ENCODE measurements around the gene AMMECR1L. TPM values are rescaled to one million over a fixed set of nuclear protein-coding genes. Genes with fewer than 3 reads are reported as not detected.
A peak's percentile ranks its signal among the peaks of the same experiment; 100 is the strongest.

The AMMECR1L gene
- total and polyA plus RNA-seq, 10 of the 15 experiments (the other 5 are each of a cell fraction or from before 2014, with no cell fraction given), result 2.7 to 12.1 (median 8.0) TPM

DNA sequence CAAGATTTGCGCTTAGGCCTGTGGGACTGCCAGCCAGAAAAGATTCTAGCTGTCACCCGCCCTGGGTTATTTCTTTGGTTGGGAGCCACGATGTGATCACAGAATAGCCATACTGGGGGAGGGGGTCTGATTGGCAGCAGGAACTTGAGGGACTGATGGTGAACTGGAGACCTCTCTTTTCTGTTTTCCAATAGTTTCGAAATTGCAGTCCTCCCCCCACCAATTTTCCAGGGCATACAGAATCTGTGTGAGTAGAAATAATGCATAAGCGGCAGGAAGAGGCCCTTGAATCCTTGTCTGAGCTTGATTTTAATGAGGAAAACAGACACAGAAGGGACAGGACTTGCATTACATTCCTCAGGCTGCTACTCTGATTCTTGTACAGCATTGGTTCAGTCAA is 25.6 kb downstream of the AMMECR1L start:
- CTCF ChIA-PET, result interaction anchor here (1.5 kb wide), 1 partner anchor 22 kb away, joined by 3 read pairs; no protein-coding TSS in a partner anchor
- 59% methylated on average over 5 of the region's 5 CpGs for WGBS (ENCODE audit: insufficient coverage, insufficient replicate concordance, low lambda C conversion rate, missing lambda C conversion rate)
- POLR2A ChIA-PET, result no interaction called here
- H3K36me3 ChIP-seq (ENCODE audit: control insufficient read depth in 2 of 2, insufficient read depth in 2 of 2, low read length in 1 of 2), result peaks cover 9 to 13% of the 10 kb centered on the region in 2 experiments
- no peak overlapping the region for H2AFZ ChIP-seq (ENCODE audit: control insufficient read depth, low read depth, low read length)
- DNase-seq (ENCODE audit: low read depth, low spot score) (no peak), ATAC-seq (no peak), FAIRE-seq (no peak)
- H3K4me2 ChIP-seq (ENCODE audit: control insufficient read depth, insufficient read depth), result no peak overlapping the region
- H3K4me3 ChIP-seq, result no peak overlapping the region
- no peak overlapping the region for H3K27ac ChIP-seq (ENCODE audit: control insufficient read depth, insufficient read depth)
- H3K79me2 ChIP-seq (ENCODE audit: control insufficient read depth, insufficient read depth, low read length), result peaks cover 28% of the 10 kb centered on the region
- no peaks in the 10 kb centered on the region for H3K27me3 ChIP-seq (replicated peaks in 1 of 2; ENCODE audit: control insufficient read depth in 2 of 2, insufficient read depth in 2 of 2, low read length in 1 of 2)
- H3K4me1 ChIP-seq (ENCODE audit: control insufficient read depth, insufficient read depth, low read length), result 0 out of 2 replicates have a peak, but pooled peaks cover 2% of the 10 kb centered on the region
- no peaks in the 10 kb centered on the region for H4K20me1 ChIP-seq (ENCODE audit: control insufficient read depth, insufficient read depth)
- RAD21 ChIA-PET (ENCODE audit: unreplicated experiment), result no interaction called here
- intact Hi-C loops (cut with micrococcal nuclease; ENCODE audit: unreplicated experiment) (no loop called here), in situ Hi-C loops (cut with MboI) (no loop called here)
- SMC1A ChIA-PET (ENCODE audit: uncharacterized antibody, unreplicated experiment), result interaction anchor here (0.9 to 1.7 kb wide), 3 partner anchors 14 to 269 kb away, joined by 3 read pairs; no protein-coding TSS in a partner anchor
- no TSS peak for BruUV-seq (replicated peaks)
- TF ChIP-seq RCOR1 (conservative IDR thresholded peaks at IDR 0.05; ENCODE audit: low read depth, low read length) (no peak), NFYB (IDR thresholded peaks at IDR 0.05; ENCODE audit: insufficient read depth, low read depth, low read length) (0 out of 2 replicates have a peak, but pooled peaks have one; percentile 7), ZNF207 (IDR thresholded peaks at IDR 0.05; ENCODE audit: borderline replicate concordance) (no peak)
- H3K9ac ChIP-seq (ENCODE audit: control insufficient read depth, insufficient read depth, low read length), result no peak overlapping the region
- no peaks in the 10 kb centered on the region for H3K9me3 ChIP-seq (replicated peaks; ENCODE audit: control insufficient read depth, insufficient read depth, low read length)

DNA sequence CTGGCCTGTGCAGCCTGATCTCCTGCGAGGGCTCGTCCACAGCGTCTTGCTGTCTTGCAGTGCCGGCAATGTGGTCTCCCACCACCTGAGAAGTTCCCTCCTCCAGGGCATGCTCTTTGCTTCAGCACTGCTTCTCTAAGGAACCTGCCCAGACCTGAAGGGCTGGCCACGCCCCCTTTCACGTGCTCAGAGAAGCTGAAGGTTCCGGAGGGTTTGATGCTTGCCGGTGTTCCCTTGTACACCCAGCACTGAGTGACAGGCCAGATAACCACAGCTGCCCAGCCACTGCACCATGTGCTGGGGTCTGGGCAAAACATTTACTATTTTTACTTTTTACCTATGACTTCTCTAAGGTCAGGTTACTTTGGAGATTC is 26.1 kb downstream of the AMMECR1L start:
- in situ Hi-C loops (cut with MboI), result no loop called here
- peak; percentile 10 for ATAC-seq
- H3K9ac ChIP-seq (ENCODE audit: control insufficient read depth, insufficient read depth, low read length), result no peak overlapping the region
- no peaks in the 10 kb centered on the region for H3K27me3 ChIP-seq (replicated peaks in 1 of 2; ENCODE audit: control insufficient read depth in 2 of 2, insufficient read depth in 2 of 2, low read length in 1 of 2)
- intact Hi-C loops (cut with micrococcal nuclease; ENCODE audit: unreplicated experiment), result loop anchor here (5.0 kb wide), 2 partner anchors 47 to 157 kb away; partner anchors contain the start of genes SFT2D3 and WDR33
- H3K4me3 ChIP-seq, result no peak overlapping the region
- no peak overlapping the region for H3K27ac ChIP-seq (ENCODE audit: control insufficient read depth, insufficient read depth)
- BruUV-seq (replicated peaks), result no TSS peak
- peaks cover 31% of the 10 kb centered on the region for H3K79me2 ChIP-seq (ENCODE audit: control insufficient read depth, insufficient read depth, low read length)
- ChIA-PET SMC1A (ENCODE audit: uncharacterized antibody, unreplicated experiment) (interaction anchor here (0.6 to 1.7 kb wide), 3 partner anchors 8 to 269 kb away, joined by 3 to 4 read pairs (median 3); no protein-coding TSS in a partner anchor), POLR2A (interaction anchor here (0.6 to 2.7 kb wide), 4 partner anchors 24 to 558 kb away, joined by 3 to 7 read pairs (median 4); no protein-coding TSS in a partner anchor), RAD21 (ENCODE audit: unreplicated experiment) (no interaction called here), CTCF (interaction anchor here (1.5 kb wide), 1 partner anchor 22 kb away, joined by 3 read pairs; no protein-coding TSS in a partner anchor)
- H3K36me3 ChIP-seq (ENCODE audit: control insufficient read depth in 2 of 2, insufficient read depth in 2 of 2, low read length in 1 of 2), result peaks cover 6 to 10% of the 10 kb centered on the region in 2 experiments
- DNase-seq (ENCODE audit: low read depth, low spot score), result no peak
- 45% methylated on average over 8 of the region's 8 CpGs for WGBS (ENCODE audit: insufficient coverage, insufficient replicate concordance, low lambda C conversion rate, missing lambda C conversion rate)
- no peak overlapping the region for H3K4me2 ChIP-seq (ENCODE audit: control insufficient read depth, insufficient read depth)
- no peaks in the 10 kb centered on the region for H4K20me1 ChIP-seq (ENCODE audit: control insufficient read depth, insufficient read depth)
- no peak for FAIRE-seq
- H2AFZ ChIP-seq (ENCODE audit: control insufficient read depth, low read depth, low read length), result no peak overlapping the region; the same call in 1 of the 2 replicates
- H3K4me1 ChIP-seq (ENCODE audit: control insufficient read depth, insufficient read depth, low read length), result 0 out of 2 replicates have a peak, but pooled peaks cover 2% of the 10 kb centered on the region
- H3K9me3 ChIP-seq (replicated peaks; ENCODE audit: control insufficient read depth, insufficient read depth, low read length), result no peaks in the 10 kb centered on the region
- TF ChIP-seq, protein P1, sequence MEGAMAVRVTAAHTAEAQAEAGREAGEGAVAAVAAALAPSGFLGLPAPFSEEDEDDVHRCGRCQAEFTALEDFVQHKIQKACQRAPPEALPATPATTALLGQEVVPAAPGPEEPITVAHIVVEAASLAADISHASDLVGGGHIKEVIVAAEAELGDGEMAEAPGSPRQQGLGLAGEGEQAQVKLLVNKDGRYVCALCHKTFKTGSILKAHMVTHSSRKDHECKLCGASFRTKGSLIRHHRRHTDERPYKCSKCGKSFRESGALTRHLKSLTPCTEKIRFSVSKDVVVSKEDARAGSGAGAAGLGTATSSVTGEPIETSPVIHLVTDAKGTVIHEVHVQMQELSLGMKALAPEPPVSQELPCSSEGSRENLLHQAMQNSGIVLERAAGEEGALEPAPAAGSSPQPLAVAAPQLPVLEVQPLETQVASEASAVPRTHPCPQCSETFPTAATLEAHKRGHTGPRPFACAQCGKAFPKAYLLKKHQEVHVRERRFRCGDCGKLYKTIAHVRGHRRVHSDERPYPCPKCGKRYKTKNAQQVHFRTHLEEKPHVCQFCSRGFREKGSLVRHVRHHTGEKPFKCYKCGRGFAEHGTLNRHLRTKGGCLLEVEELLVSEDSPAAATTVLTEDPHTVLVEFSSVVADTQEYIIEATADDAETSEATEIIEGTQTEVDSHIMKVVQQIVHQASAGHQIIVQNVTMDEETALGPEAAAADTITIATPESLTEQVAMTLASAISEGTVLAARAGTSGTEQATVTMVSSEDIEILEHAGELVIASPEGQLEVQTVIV (IDR thresholded peaks at IDR 0.05; ENCODE audit: borderline replicate concordance, partially characterized antibody), result no peak
- TF ChIP-seq, protein P2, sequence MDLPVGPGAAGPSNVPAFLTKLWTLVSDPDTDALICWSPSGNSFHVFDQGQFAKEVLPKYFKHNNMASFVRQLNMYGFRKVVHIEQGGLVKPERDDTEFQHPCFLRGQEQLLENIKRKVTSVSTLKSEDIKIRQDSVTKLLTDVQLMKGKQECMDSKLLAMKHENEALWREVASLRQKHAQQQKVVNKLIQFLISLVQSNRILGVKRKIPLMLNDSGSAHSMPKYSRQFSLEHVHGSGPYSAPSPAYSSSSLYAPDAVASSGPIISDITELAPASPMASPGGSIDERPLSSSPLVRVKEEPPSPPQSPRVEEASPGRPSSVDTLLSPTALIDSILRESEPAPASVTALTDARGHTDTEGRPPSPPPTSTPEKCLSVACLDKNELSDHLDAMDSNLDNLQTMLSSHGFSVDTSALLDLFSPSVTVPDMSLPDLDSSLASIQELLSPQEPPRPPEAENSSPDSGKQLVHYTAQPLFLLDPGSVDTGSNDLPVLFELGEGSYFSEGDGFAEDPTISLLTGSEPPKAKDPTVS (IDR thresholded peaks at IDR 0.05; ENCODE audit: low read depth, low read length), result no peak
- TF ChIP-seq CHD1 (IDR thresholded peaks at IDR 0.05; ENCODE audit: low read depth, low read length) (no peak), PAX8 (IDR thresholded peaks at IDR 0.05) (no peak), SIX5 (IDR thresholded peaks at IDR 0.05; ENCODE audit: low read depth, low read length, severe bottlenecking) (no peak)
- TF ChIP-seq, protein P3, sequence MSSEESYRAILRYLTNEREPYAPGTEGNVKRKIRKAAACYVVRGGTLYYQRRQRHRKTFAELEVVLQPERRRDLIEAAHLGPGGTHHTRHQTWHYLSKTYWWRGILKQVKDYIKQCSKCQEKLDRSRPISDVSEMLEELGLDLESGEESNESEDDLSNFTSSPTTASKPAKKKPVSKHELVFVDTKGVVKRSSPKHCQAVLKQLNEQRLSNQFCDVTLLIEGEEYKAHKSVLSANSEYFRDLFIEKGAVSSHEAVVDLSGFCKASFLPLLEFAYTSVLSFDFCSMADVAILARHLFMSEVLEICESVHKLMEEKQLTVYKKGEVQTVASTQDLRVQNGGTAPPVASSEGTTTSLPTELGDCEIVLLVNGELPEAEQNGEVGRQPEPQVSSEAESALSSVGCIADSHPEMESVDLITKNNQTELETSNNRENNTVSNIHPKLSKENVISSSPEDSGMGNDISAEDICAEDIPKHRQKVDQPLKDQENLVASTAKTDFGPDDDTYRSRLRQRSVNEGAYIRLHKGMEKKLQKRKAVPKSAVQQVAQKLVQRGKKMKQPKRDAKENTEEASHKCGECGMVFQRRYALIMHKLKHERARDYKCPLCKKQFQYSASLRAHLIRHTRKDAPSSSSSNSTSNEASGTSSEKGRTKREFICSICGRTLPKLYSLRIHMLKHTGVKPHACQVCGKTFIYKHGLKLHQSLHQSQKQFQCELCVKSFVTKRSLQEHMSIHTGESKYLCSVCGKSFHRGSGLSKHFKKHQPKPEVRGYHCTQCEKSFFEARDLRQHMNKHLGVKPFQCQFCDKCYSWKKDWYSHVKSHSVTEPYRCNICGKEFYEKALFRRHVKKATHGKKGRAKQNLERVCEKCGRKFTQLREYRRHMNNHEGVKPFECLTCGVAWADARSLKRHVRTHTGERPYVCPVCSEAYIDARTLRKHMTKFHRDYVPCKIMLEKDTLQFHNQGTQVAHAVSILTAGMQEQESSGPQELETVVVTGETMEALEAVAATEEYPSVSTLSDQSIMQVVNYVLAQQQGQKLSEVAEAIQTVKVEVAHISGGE (CRISPR knock-in tag; IDR thresholded peaks at IDR 0.05), result no peak
